Measurements from ENCODE around the gene PCDHGB4. TPM values are rescaled to one million over a fixed set of nuclear protein-coding genes. Genes with fewer than 3 reads are reported as not detected.
"Not testable (repeated sequence)": the region's sequence is repeated elsewhere in the genome, so short reads cannot be mapped to it uniquely, and the experiment has no call there.

The PCDHGB4 gene
- total and polyA plus RNA-seq, 2 of the 13 experiments (the other 11 are each of a cell fraction or from before 2014, with no cell fraction given), result 1.7 to 3.3 TPM

DNA sequence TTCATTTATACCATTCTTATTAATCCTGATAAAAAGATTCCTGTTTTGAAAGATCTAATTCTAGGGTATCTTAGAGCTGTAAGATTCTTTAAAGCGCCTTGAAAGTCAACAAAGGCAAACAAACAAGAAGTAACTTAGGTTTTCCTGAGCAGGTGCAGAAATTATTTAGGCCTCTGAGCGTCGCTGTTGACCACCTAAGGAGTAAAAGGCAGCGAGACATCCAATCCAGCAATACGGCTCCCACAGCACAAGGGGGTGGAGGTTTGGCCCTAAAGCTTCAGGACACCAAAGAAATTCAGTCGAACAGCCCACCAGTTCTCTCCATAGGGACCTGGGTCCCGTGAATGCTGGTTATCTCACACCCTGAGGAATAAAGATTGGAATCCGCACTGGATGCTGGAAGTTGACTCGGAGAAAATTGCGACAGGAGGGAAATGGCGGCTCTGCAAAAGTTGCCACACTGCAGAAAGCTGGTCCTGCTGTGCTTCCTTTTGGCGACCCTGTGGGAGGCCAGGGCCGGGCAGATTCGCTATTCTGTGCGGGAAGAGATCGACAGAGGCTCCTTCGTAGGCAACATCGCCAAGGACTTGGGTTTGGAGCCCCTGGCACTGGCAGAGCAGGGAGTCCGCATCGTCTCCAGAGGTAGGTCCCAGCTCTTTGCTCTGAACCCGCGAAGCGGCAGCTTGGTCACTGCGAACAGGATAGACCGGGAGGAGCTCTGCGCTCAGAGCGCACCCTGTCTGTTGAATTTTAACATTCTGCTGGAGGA is 48.8 kb upstream of the PCDHGB4 start, which contains the start of gene PCDHGA2:
TSS of gene PCDHGA2 (plus strand) at position 223 of the 769 bp plus-strand sequence.
- no TSS peak for BruUV-seq (replicated peaks)
- FAIRE-seq (no peak), ATAC-seq (0 out of 3 replicates have a peak, but pooled peaks have one; percentile 25), DNase-seq (ENCODE audit: low spot score) (peak; percentile 18)
- no peak within 1 kb of the TSS for H3K4me2 ChIP-seq (ENCODE audit: low read depth, low read length)
- H3K79me2 ChIP-seq (ENCODE audit: insufficient read depth, low read length), result no peaks in the 10 kb centered on the region
- ChIA-PET CTCF (ENCODE audit: low intra/inter-chr PET ratio, low total read pairs) (interaction anchor here (1.1 kb wide), 1 partner anchor 226 kb away, joined by 4 read pairs; no protein-coding TSS in a partner anchor), POLR2A (no interaction called here)
- WGBS (ENCODE audit: low lambda C conversion rate), result 46% methylated on average over 24 of the region's 27 CpGs
- no peaks in the 10 kb centered on the region for H4K20me1 ChIP-seq (ENCODE audit: insufficient read depth, low read length)
- H3K9ac ChIP-seq (ENCODE audit: insufficient read depth, low read depth, low read length), result no peak within 1 kb of the TSS
- in situ Hi-C loops (cut with HindIII; ENCODE audit: extremely low pct_ligation_motif_present, low pct_unique_long_range_greater_than_20kb) (no loop called here), intact Hi-C loops (cut with micrococcal nuclease; ENCODE audit: unreplicated experiment) (no loop called here)
- peaks cover 14% of the 10 kb centered on the region; the same call in 1 of the 2 replicates for H3K9me3 ChIP-seq (ENCODE audit: low read length)
- no peaks in the 10 kb centered on the region for H3K36me3 ChIP-seq (replicated peaks in 1 of 2; ENCODE audit: control insufficient read depth in 1 of 2, insufficient read depth in 2 of 2, low read length in 2 of 2)
- H2AFZ ChIP-seq (ENCODE audit: low read length), result no peak within 1 kb of the TSS
- no peaks in the 10 kb centered on the region for H3K4me1 ChIP-seq (ENCODE audit: insufficient read depth, low read length)
- no peaks in the 10 kb centered on the region; a peak in 1 of 5 replicates for H3K27me3 ChIP-seq (ENCODE audit: control insufficient read depth in 1 of 2, insufficient read depth in 2 of 2, low read length in 2 of 2)
- H3K27ac ChIP-seq (ENCODE audit: extremely low read length, insufficient read depth, low read length), result no peak within 1 kb of the TSS
- H3K4me3 ChIP-seq (replicated peaks in 1 of 3; ENCODE audit: insufficient read depth in 1 of 3, low read depth in 2 of 3, low read length in 3 of 3), result no peak within 1 kb of the TSS
- TF ChIP-seq ZSCAN9 (CRISPR knock-in tag; IDR thresholded peaks at IDR 0.05; ENCODE audit: borderline replicate concordance) (no peak), ZNF75D (CRISPR knock-in tag; IDR thresholded peaks at IDR 0.05; ENCODE audit: borderline replicate concordance) (no peak), STAG1 (CRISPR knock-in tag; IDR thresholded peaks at IDR 0.05) (peak; percentile 33; the same call in 1 of the 2 replicates)
- TF ChIP-seq, protein P1, sequence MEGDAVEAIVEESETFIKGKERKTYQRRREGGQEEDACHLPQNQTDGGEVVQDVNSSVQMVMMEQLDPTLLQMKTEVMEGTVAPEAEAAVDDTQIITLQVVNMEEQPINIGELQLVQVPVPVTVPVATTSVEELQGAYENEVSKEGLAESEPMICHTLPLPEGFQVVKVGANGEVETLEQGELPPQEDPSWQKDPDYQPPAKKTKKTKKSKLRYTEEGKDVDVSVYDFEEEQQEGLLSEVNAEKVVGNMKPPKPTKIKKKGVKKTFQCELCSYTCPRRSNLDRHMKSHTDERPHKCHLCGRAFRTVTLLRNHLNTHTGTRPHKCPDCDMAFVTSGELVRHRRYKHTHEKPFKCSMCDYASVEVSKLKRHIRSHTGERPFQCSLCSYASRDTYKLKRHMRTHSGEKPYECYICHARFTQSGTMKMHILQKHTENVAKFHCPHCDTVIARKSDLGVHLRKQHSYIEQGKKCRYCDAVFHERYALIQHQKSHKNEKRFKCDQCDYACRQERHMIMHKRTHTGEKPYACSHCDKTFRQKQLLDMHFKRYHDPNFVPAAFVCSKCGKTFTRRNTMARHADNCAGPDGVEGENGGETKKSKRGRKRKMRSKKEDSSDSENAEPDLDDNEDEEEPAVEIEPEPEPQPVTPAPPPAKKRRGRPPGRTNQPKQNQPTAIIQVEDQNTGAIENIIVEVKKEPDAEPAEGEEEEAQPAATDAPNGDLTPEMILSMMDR (CRISPR knock-in tag; IDR thresholded peaks at IDR 0.05), result peak; percentile 35
- TF ChIP-seq, protein P2, sequence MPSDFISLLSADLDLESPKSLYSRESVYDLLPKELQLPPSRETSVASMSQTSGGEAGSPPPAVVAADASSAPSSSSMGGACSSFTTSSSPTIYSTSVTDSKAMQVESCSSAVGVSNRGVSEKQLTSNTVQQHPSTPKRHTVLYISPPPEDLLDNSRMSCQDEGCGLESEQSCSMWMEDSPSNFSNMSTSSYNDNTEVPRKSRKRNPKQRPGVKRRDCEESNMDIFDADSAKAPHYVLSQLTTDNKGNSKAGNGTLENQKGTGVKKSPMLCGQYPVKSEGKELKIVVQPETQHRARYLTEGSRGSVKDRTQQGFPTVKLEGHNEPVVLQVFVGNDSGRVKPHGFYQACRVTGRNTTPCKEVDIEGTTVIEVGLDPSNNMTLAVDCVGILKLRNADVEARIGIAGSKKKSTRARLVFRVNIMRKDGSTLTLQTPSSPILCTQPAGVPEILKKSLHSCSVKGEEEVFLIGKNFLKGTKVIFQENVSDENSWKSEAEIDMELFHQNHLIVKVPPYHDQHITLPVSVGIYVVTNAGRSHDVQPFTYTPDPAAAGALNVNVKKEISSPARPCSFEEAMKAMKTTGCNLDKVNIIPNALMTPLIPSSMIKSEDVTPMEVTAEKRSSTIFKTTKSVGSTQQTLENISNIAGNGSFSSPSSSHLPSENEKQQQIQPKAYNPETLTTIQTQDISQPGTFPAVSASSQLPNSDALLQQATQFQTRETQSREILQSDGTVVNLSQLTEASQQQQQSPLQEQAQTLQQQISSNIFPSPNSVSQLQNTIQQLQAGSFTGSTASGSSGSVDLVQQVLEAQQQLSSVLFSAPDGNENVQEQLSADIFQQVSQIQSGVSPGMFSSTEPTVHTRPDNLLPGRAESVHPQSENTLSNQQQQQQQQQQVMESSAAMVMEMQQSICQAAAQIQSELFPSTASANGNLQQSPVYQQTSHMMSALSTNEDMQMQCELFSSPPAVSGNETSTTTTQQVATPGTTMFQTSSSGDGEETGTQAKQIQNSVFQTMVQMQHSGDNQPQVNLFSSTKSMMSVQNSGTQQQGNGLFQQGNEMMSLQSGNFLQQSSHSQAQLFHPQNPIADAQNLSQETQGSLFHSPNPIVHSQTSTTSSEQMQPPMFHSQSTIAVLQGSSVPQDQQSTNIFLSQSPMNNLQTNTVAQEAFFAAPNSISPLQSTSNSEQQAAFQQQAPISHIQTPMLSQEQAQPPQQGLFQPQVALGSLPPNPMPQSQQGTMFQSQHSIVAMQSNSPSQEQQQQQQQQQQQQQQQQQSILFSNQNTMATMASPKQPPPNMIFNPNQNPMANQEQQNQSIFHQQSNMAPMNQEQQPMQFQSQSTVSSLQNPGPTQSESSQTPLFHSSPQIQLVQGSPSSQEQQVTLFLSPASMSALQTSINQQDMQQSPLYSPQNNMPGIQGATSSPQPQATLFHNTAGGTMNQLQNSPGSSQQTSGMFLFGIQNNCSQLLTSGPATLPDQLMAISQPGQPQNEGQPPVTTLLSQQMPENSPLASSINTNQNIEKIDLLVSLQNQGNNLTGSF (CRISPR knock-in tag; IDR thresholded peaks at IDR 0.05), result no peak

DNA sequence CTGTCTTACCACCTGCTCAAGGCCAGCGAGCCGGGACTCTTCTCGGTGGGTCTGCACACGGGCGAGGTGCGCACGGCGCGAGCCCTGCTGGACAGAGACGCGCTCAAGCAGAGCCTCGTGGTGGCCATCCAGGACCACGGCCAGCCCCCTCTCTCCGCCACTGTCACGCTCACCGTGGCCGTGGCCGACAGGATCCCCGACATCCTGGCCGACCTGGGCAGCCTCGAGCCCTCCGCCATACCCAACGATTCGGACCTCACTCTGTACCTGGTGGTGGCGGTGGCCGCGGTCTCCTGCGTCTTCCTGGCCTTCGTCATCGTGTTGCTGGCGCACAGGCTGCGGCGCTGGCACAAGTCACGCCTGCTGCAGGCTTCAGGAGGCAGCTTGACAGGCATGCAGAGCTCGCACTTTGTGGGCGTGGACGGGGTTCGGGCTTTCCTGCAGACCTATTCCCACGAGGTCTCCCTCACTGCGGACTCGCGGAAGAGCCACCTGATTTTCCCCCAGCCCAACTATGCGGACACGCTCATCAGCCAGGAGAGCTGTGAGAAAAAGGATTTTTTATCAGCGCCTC is 46.6 kb upstream of the PCDHGB4 start:
- not testable (repeated sequence) for FAIRE-seq

More for the DNA sequence above, 46.6 kb upstream of the PCDHGB4 start:
- H3K4me2 ChIP-seq (ENCODE audit: low read depth, low read length); H3K9ac ChIP-seq (ENCODE audit: insufficient read depth, low read depth, low read length); intact Hi-C loops (cut with micrococcal nuclease; ENCODE audit: unreplicated experiment); H4K20me1 ChIP-seq (ENCODE audit: insufficient read depth, low read length); CTCF ChIA-PET (ENCODE audit: low intra/inter-chr PET ratio, low total read pairs); BruUV-seq (replicated peaks); H3K4me1 ChIP-seq (ENCODE audit: insufficient read depth, low read length); H3K79me2 ChIP-seq (ENCODE audit: insufficient read depth, low read length); H2AFZ ChIP-seq (ENCODE audit: low read length); in situ Hi-C loops (cut with HindIII; ENCODE audit: extremely low pct_ligation_motif_present, low pct_unique_long_range_greater_than_20kb); H3K27ac ChIP-seq (ENCODE audit: extremely low read length, insufficient read depth, low read length); H3K27me3 ChIP-seq (ENCODE audit: control insufficient read depth in 1 of 2, insufficient read depth in 2 of 2, low read length in 2 of 2); DNase-seq (ENCODE audit: low spot score); H3K4me3 ChIP-seq (replicated peaks in 1 of 3; ENCODE audit: insufficient read depth in 1 of 3, low read depth in 2 of 3, low read length in 3 of 3); ATAC-seq; H3K36me3 ChIP-seq (replicated peaks in 1 of 2; ENCODE audit: control insufficient read depth in 1 of 2, insufficient read depth in 2 of 2, low read length in 2 of 2); POLR2A ChIA-PET: not testable (repeated sequence)
- H3K9me3 ChIP-seq (ENCODE audit: low read length), result peaks cover 30% of the 10 kb centered on the region
- WGBS (ENCODE audit: low lambda C conversion rate), result 57% methylated on average over 7 of the region's 45 CpGs

Measured in HepG2 (cell line).